Suprapubic skin (tissue), 4 donors: ENCODE measurements around the gene ARRDC4. TPM values are rescaled to one million over a fixed set of nuclear protein-coding genes. Genes with fewer than 3 reads are reported as not detected.

ENCODE experiments used
- DNase-seq, 2 donors: peaks; one replicate each; pipeline ENCODE4 v3.0.0-alpha.2; 2019; ENCODE audit warnings: low spot score in 2 of 2
- H3K27ac ChIP-seq: fragments of 200-600 bp; sonication (generic); one replicate; pipeline ENCODE4 v1.5.1; 2019
- H3K27me3 ChIP-seq: fragments of 200-600 bp; sonication (generic); one replicate; pipeline ENCODE4 v1.5.1; 2019
- H3K36me3 ChIP-seq: fragments of 200-600 bp; sonication (generic); one replicate; pipeline ENCODE4 v1.5.1; 2019
- H3K4me1 ChIP-seq: fragments of 200-600 bp; sonication (generic); one replicate; pipeline ENCODE4 v1.5.1; 2019
- H3K4me3 ChIP-seq: fragments of 200-600 bp; sonication (generic); one replicate; pipeline ENCODE4 v1.5.1; 2019; ENCODE audit warnings: mild to moderate bottlenecking
- H3K9me3 ChIP-seq: fragments of 200-600 bp; sonication (generic); one replicate; pipeline ENCODE4 v1.5.1; 2019
- EP300 ChIP-seq: sonication (generic); formaldehyde crosslinking; IDR thresholded peaks from one replicate; pipeline ENCODE4 v1.6.1; 2017; ENCODE audit warnings: antibody characterized with exemption
- POLR2A ChIP-seq, 2 donors: fragments of 450-650 bp; IDR thresholded peaks; one replicate each; pipeline ENCODE4 v1.6.1; 2017; ENCODE audit warnings: antibody characterized with exemption in 2 of 2, mild to moderate bottlenecking in 2 of 2, moderate library complexity in 2 of 2
- POLR2AphosphoS5 ChIP-seq, 3 donors: sonication (generic); formaldehyde crosslinking; IDR thresholded peaks; one replicate each; pipeline ENCODE4 v1.6.1; 2017; ENCODE audit warnings: antibody characterized with exemption in 3 of 3
- WGBS: methylation state at CpG from one replicate; pipeline ENCODE4 v1.1.5; 2018; 5-methylcytosine and 5-hydroxymethylcytosine counted together
- total RNA-seq, 4 donors: library from RNA; depleted of rRNA; stranded (reverse); fragments of >200 nt; gene quantifications; one replicate each; pipeline ENCODE4 v1.1.0, GENCODE V29; 2016
- TF ChIP-seq, protein P1 (sequence below), 2 donors: fragments of 200-600 bp in 1 of 2; fragments of 450-650 bp in 1 of 2; sonication (generic) in 1 of 2; IDR thresholded peaks; one replicate each; pipeline ENCODE4 v1.5.1; 2016 to 2019; ENCODE audit warnings: antibody characterized with exemption in 2 of 2, mild to moderate bottlenecking in 1 of 2, moderate library complexity in 1 of 2

The ARRDC4 gene
- total RNA-seq, 4 donors from 2014 or later: 57.7 to 67.1 (median 66.3) TPM

DNA sequence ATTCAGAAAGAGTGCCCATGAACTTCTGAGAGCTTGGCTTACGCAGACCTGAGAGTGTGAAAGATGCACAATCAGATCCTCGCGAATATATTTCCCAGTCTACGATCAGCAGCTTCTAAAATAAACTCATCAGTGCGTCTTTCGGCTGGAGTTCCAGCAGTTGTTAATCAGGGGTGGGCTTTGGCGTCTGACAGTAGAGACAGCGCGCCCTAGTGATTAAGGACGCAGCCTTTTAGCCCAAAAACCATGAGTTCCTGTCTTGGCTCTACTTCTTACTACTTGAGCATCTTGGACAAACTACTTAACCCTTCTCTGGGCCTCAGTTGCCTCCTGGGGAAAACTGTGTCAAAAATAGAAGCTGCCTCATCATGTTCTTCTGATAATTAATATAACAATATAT, 15.8 kb upstream of the ARRDC4 start:
- H3K4me1 ChIP-seq: no peaks in the 10 kb centered on the region
- 68% methylated on average over 10 of the region's 10 CpGs for WGBS
- no peaks in the 10 kb centered on the region for H3K9me3 ChIP-seq
- H3K36me3 ChIP-seq: no peaks in the 10 kb centered on the region
- no peak overlapping the region for H3K27ac ChIP-seq
- no peak for DNase-seq
- no peak overlapping the region for H3K4me3 ChIP-seq
- no peaks in the 10 kb centered on the region for H3K27me3 ChIP-seq
- TF ChIP-seq, protein P1, sequence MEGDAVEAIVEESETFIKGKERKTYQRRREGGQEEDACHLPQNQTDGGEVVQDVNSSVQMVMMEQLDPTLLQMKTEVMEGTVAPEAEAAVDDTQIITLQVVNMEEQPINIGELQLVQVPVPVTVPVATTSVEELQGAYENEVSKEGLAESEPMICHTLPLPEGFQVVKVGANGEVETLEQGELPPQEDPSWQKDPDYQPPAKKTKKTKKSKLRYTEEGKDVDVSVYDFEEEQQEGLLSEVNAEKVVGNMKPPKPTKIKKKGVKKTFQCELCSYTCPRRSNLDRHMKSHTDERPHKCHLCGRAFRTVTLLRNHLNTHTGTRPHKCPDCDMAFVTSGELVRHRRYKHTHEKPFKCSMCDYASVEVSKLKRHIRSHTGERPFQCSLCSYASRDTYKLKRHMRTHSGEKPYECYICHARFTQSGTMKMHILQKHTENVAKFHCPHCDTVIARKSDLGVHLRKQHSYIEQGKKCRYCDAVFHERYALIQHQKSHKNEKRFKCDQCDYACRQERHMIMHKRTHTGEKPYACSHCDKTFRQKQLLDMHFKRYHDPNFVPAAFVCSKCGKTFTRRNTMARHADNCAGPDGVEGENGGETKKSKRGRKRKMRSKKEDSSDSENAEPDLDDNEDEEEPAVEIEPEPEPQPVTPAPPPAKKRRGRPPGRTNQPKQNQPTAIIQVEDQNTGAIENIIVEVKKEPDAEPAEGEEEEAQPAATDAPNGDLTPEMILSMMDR (IDR thresholded peaks at IDR 0.05): no peak
- TF ChIP-seq EP300: no peak
- TF ChIP-seq POLR2AphosphoS5 (IDR thresholded peaks at IDR 0.05): no peak
- TF ChIP-seq POLR2A (IDR thresholded peaks at IDR 0.05): no peak

DNA sequence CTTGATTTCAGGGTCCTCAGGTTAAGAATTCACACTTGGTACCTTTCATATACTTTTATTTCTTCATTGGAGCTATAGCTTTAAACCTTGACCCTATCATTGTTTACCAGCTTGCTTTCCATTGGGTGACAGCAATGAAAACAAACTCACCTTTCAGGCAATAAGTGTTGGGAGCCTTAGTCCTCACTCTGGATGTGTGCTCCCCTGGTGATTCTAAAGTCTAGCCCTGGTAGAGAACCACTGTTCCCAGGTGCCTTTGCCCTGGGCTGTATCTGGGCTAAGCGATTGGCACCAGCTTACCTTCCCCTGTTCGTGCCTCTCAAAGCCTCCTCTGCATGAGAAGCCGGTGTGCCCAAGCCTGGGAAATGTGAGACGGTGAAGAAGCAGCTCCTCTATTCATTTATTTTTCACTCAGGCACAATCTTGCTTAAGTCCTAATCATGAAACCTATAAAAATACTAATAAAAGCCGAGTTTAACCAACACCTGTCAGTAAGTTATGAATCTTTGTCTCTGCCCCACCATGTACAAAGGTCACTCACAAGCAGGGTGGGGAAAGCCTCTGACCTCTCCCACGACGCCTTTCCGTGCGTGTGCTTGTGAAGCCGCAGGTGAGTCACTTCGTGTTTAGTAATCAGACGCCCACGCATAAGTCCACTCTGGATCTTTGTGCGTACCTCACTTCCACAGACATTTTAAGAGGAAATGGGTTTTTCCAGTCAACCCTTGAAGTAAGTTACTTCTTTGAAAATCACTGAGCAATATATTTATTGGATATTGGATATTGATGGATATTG, 12.8 kb upstream of the ARRDC4 start:
- WGBS: 87% methylated on average over 14 of the region's 14 CpGs
- no peaks in the 10 kb centered on the region for H3K4me1 ChIP-seq

DNA sequence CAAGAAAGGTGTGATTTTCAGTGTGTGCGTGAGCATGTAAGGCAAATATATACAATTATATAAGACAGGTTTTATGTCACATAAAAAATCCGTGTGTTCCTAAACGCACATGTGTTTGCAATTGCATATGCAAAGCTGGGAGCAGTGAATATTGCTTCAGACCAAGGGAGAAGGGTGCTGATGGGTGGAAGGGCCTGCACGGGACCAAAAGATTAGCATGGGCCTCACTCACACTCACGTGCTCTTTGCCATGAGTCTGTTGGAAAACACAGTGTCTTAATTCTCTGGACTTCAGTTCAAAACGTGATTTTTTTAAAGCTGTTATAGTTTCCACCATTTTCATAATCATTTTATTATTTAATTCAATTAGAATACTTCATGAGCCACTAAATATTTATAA, 7.2 kb upstream of the ARRDC4 start:
- 78% methylated on average over 6 of the region's 6 CpGs for WGBS
- H3K36me3 ChIP-seq: no peaks in the 10 kb centered on the region

More for the DNA sequence above, 12.8 kb upstream of the ARRDC4 start:
- Histone ChIP-seq H3K9me3 (no peaks in the 10 kb centered on the region), H3K27me3 (no peaks in the 10 kb centered on the region), H3K36me3 (no peaks in the 10 kb centered on the region), H3K4me3 (no peak overlapping the region), H3K27ac (no peak overlapping the region)
- no peak for TF ChIP-seq EP300
- no peak for TF ChIP-seq POLR2A (IDR thresholded peaks at IDR 0.05)
- TF ChIP-seq POLR2AphosphoS5 (IDR thresholded peaks at IDR 0.05): no peak
- TF ChIP-seq, protein P1 (IDR thresholded peaks at IDR 0.05): no peak
- no peak for DNase-seq

DNA sequence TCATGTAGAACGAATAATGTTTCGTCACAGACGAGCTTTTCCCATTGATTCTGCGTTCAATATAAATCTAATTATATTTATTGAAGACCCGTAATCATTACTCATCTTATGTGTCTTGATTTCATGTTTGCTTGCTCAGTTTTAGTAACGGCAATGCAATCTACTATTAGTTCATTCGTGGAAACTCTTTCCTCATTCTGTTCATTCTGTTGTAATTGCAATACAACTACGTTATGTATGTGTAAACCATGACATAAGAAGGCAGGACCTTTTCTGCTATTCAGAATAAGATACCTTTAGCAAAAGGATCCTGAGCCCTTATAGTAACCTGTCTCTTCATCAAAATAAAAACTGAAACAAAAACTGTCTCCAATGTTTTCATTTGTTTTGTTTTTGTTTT, 6.8 kb upstream of the ARRDC4 start:
- Histone ChIP-seq H3K27ac (no peak overlapping the region), H3K9me3 (no peaks in the 10 kb centered on the region), H3K4me3 (no peak overlapping the region), H3K27me3 (no peaks in the 10 kb centered on the region), H3K36me3 (no peaks in the 10 kb centered on the region), H3K4me1 (no peaks in the 10 kb centered on the region)
- TF ChIP-seq POLR2AphosphoS5 (IDR thresholded peaks at IDR 0.05) (no peak), POLR2A (IDR thresholded peaks at IDR 0.05) (no peak), EP300 (no peak)
- TF ChIP-seq, protein P1 (IDR thresholded peaks at IDR 0.05): no peak
- WGBS: 90% methylated on average over 8 of the region's 8 CpGs
- DNase-seq: no peak

More for the DNA sequence above, 7.2 kb upstream of the ARRDC4 start:
- no peak for DNase-seq
- Histone ChIP-seq H3K9me3 (no peaks in the 10 kb centered on the region), H3K4me3 (no peak overlapping the region), H3K4me1 (no peaks in the 10 kb centered on the region), H3K27ac (no peak overlapping the region), H3K27me3 (no peaks in the 10 kb centered on the region)
- TF ChIP-seq POLR2A (IDR thresholded peaks at IDR 0.05) (no peak), POLR2AphosphoS5 (IDR thresholded peaks at IDR 0.05) (no peak), EP300 (no peak)
- TF ChIP-seq, protein P1 (IDR thresholded peaks at IDR 0.05): no peak

DNA sequence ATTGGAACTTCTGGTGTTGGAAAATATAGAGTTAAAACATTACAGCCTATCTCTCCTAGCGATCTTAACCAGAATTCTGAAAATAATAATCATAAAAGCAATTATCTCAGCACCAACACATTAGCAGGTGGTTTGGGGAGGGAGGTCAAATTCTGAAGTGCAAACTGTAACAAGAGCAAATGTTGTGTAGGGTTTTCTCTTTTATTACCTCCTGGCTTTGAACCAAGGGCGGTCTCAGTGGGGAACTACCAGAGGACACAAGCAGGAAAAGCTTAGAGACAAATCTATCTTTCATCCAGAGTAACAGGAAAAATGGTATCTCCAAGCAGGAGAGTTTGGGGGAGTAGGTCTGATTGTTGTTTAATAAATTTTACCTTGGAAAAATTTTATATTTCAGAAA, 5.5 kb upstream of the ARRDC4 start:
- WGBS: 73% methylated on average over 2 of the region's 2 CpGs
- Histone ChIP-seq H3K9me3 (no peaks in the 10 kb centered on the region), H3K27ac (no peak overlapping the region), H3K27me3 (no peaks in the 10 kb centered on the region), H3K4me1 (peaks cover 9% of the 10 kb centered on the region), H3K36me3 (no peaks in the 10 kb centered on the region), H3K4me3 (no peak overlapping the region)
- DNase-seq: no peak
- TF ChIP-seq EP300: no peak
- TF ChIP-seq POLR2A (IDR thresholded peaks at IDR 0.05): no peak
- no peak for TF ChIP-seq POLR2AphosphoS5 (IDR thresholded peaks at IDR 0.05)
- TF ChIP-seq, protein P1 (IDR thresholded peaks at IDR 0.05): no peak
